ENCODE results near the gene HIGD1A.
"Not testable (repeated sequence)": the region's sequence is repeated elsewhere in the genome, so short reads cannot be mapped to it uniquely, and the experiment has no call there.

Gene HIGD1A

GRCh38 chr3:42829628-42830436 lies 25.5 kb upstream of the HIGD1A start:
- FAIRE-seq (no peak), DNase-seq (ENCODE audit: insufficient read length, low spot score) (no peak)

GRCh38 chr3:42829083-42829627 lies 24.9 kb upstream of the HIGD1A start:
- no peak for DNase-seq (ENCODE audit: insufficient read length, low spot score)
- no peak for FAIRE-seq

- DNase-seq (ENCODE audit: insufficient read length, low spot score) (no peak), FAIRE-seq (no peak)
Observed at GRCh38 chr3:42827654-42828053, 23.4 kb upstream of the HIGD1A start.

GRCh38 chr3:42827023-42827422 lies 22.7 kb upstream of the HIGD1A start:
- DNase-seq (ENCODE audit: insufficient read length, low spot score) (no peak), FAIRE-seq (no peak)

- DNase-seq (ENCODE audit: insufficient read length, low spot score) (no peak), FAIRE-seq (no peak)
Observed at GRCh38 chr3:42826141-42826540, 21.9 kb upstream of the HIGD1A start.

GRCh38 chr3:42823351-42823750 lies 19.1 kb upstream of the HIGD1A start:
- FAIRE-seq: peak; percentile 60

GRCh38 chr3:42822828-42823227 lies 18.5 kb upstream of the HIGD1A start:
- DNase-seq (ENCODE audit: insufficient read length, low spot score) (no peak), FAIRE-seq (no peak)

More at GRCh38 chr3:42823351-42823750, 19.1 kb upstream of the HIGD1A start:
- no peak for DNase-seq (ENCODE audit: insufficient read length, low spot score)

- FAIRE-seq (no peak), DNase-seq (ENCODE audit: insufficient read length, low spot score) (no peak)
Observed at GRCh38 chr3:42820746-42821051, 16.4 kb upstream of the HIGD1A start.

- no peak for FAIRE-seq
Observed at GRCh38 chr3:42819351-42819965, 15.2 kb upstream of the HIGD1A start.

GRCh38 chr3:42815826-42816225 lies 11.5 kb upstream of the HIGD1A start:
- FAIRE-seq: no peak
- DNase-seq (ENCODE audit: insufficient read length, low spot score): no peak

More at GRCh38 chr3:42819351-42819965, 15.2 kb upstream of the HIGD1A start:
- no peak for DNase-seq (ENCODE audit: insufficient read length, low spot score)

GRCh38 chr3:42814914-42815507 lies 10.7 kb upstream of the HIGD1A start:
- FAIRE-seq (no peak), DNase-seq (ENCODE audit: insufficient read length, low spot score) (no peak)

- FAIRE-seq (no peak), DNase-seq (ENCODE audit: insufficient read length, low spot score) (no peak)
Observed at GRCh38 chr3:42814246-42814645, 10.0 kb upstream of the HIGD1A start.

- DNase-seq (ENCODE audit: insufficient read length, low spot score); FAIRE-seq: not testable (repeated sequence)
Observed at GRCh38 chr3:42811118-42811883, 7.0 kb upstream of the HIGD1A start.

GRCh38 chr3:42810706-42811105 lies 6.4 kb upstream of the HIGD1A start:
- DNase-seq (ENCODE audit: insufficient read length, low spot score): not testable (repeated sequence)

GRCh38 chr3:42809202-42809601 lies 4.9 kb upstream of the HIGD1A start, which contains the start of gene ACKR2:
ACKR2 (plus strand) TSS chr3:42809445; CDS start chr3:42864503, 55,058 bp downstream.
- FAIRE-seq (no peak), DNase-seq (ENCODE audit: insufficient read length, low spot score) (no peak)

More at GRCh38 chr3:42810706-42811105, 6.4 kb upstream of the HIGD1A start:
- not testable (repeated sequence) for FAIRE-seq

GRCh38 chr3:42807929-42808328 lies 3.6 kb upstream of the HIGD1A start:
- no peak for DNase-seq (ENCODE audit: insufficient read length, low spot score)
- no peak for FAIRE-seq

GRCh38 chr3:42805141-42805821 lies 991 bp upstream of the HIGD1A start:
- no peak for FAIRE-seq
- DNase-seq (ENCODE audit: insufficient read length, low spot score): no peak

GRCh38 chr3:42804831-42805132 lies 492 bp upstream of the HIGD1A start:
- no peak for DNase-seq (ENCODE audit: insufficient read length, low spot score)
- peak; percentile 14 for FAIRE-seq

- no peak for FAIRE-seq
- no peak for DNase-seq (ENCODE audit: insufficient read length, low spot score)
Observed at GRCh38 chr3:42803414-42804105, 730 bp downstream of the HIGD1A start.

Measured in GM19239 (cell line).